Hepatocyte (in vitro differentiated cells): ENCODE results near the gene CBX1. TPM values are rescaled to one million over a fixed set of nuclear protein-coding genes. Genes with fewer than 3 reads are reported as not detected.

Experiments used
- DNase-seq: peaks from one replicate; pipeline ENCODE4 v3.0.0-alpha.2; 2016; ENCODE audit warnings: low spot score
- H2AFZ ChIP-seq: fragments of 200-600 bp; sonication (generic); 2 replicates; pipeline ENCODE4 v1.6.0; 2016; ENCODE audit warnings: antibody characterized with exemption, mild to moderate bottlenecking
- H3K27ac ChIP-seq: fragments of 200-600 bp; sonication (generic); 2 replicates; pipeline ENCODE4 v1.5.1; 2016; ENCODE audit warnings: mild to moderate bottlenecking
- H3K27me3 ChIP-seq: fragments of 200-600 bp; sonication (generic); 2 replicates; pipeline ENCODE4 v1.6.1; 2016
- H3K36me3 ChIP-seq: fragments of 200-600 bp; sonication (generic); replicated peaks from 2 replicates; pipeline ENCODE4 v1.5.1; 2016; ENCODE audit warnings: low read depth; ENCODE audit not compliant: insufficient read depth
- H3K4me1 ChIP-seq: fragments of 200-600 bp; sonication (generic); 2 replicates; pipeline ENCODE4 v1.5.1; 2016; ENCODE audit warnings: mild to moderate bottlenecking, moderate library complexity; ENCODE audit not compliant: insufficient read depth
- H3K4me2 ChIP-seq: fragments of 200-600 bp; sonication (generic); 2 replicates; pipeline ENCODE4 v1.6.0; 2016
- H3K4me3 ChIP-seq: fragments of 200-600 bp; sonication (generic); 2 replicates; pipeline ENCODE4 v1.5.1; 2016; ENCODE audit warnings: mild to moderate bottlenecking
- H3K79me2 ChIP-seq: fragments of 200-600 bp; sonication (generic); 2 replicates; pipeline ENCODE4 v1.6.0; 2017; ENCODE audit warnings: mild to moderate bottlenecking
- H3K9me2 ChIP-seq: fragments of 200-600 bp; sonication (generic); replicated peaks from 2 replicates; pipeline ENCODE4 v1.6.0; 2017; ENCODE audit warnings: mild to moderate bottlenecking; ENCODE audit not compliant: insufficient read depth
- H3K9me3 ChIP-seq: fragments of 200-600 bp; sonication (generic); 2 replicates; pipeline ENCODE4 v1.5.1; 2016; ENCODE audit warnings: low read depth, mild to moderate bottlenecking
- H4K20me1 ChIP-seq: fragments of 200-600 bp; sonication (generic); 2 replicates; pipeline ENCODE4 v1.6.0; 2016; ENCODE audit warnings: mild to moderate bottlenecking; ENCODE audit not compliant: insufficient read depth, poor library complexity, severe bottlenecking
- CTCF ChIP-seq: fragments of 200-600 bp; sonication (generic); IDR thresholded peaks from 2 replicates; pipeline ENCODE4 v1.5.1; 2016; ENCODE audit warnings: antibody characterized with exemption, mild to moderate bottlenecking; ENCODE audit not compliant: poor library complexity
- EZH2 ChIP-seq: fragments of 200-600 bp; sonication (generic); IDR thresholded peaks from 2 replicates; pipeline ENCODE4 v1.6.1; 2016; ENCODE audit warnings: antibody characterized with exemption, mild to moderate bottlenecking, borderline replicate concordance
- EZH2phosphoT487 ChIP-seq: fragments of 200-600 bp; sonication (generic); IDR thresholded peaks from one replicate; pipeline ENCODE4 v1.6.1; 2018; ENCODE audit warnings: antibody characterized with exemption, mild to moderate bottlenecking, low read depth, moderate library complexity; ENCODE audit not compliant: unreplicated experiment, severe bottlenecking
- WGBS: methylation state at CpG from one replicate; pipeline ENCODE4 v1.1.6; 2016; ENCODE audit warnings: low lambda C conversion rate; ENCODE audit errors: missing lambda C conversion rate; 5-methylcytosine and 5-hydroxymethylcytosine counted together
- polyA plus RNA-seq: library from polyadenylated mRNA; unstranded; fragments of >200 nt; fragmentation: Nextera tagmentation; extraction: Ambion mirVana; gene quantifications from 2 replicates; pipeline ENCODE4 v1.2.1, GENCODE V29; 2016
- total RNA-seq: library from RNA; depleted of rRNA; stranded (reverse); fragments of >200 nt; gene quantifications from 2 replicates; pipeline ENCODE4 v1.2.3, GENCODE V29; 2014

CBX1 gene
- total and polyA plus RNA-seq, 2 experiments from 2014 or later = 20.7 to 49.0 TPM

DNA sequence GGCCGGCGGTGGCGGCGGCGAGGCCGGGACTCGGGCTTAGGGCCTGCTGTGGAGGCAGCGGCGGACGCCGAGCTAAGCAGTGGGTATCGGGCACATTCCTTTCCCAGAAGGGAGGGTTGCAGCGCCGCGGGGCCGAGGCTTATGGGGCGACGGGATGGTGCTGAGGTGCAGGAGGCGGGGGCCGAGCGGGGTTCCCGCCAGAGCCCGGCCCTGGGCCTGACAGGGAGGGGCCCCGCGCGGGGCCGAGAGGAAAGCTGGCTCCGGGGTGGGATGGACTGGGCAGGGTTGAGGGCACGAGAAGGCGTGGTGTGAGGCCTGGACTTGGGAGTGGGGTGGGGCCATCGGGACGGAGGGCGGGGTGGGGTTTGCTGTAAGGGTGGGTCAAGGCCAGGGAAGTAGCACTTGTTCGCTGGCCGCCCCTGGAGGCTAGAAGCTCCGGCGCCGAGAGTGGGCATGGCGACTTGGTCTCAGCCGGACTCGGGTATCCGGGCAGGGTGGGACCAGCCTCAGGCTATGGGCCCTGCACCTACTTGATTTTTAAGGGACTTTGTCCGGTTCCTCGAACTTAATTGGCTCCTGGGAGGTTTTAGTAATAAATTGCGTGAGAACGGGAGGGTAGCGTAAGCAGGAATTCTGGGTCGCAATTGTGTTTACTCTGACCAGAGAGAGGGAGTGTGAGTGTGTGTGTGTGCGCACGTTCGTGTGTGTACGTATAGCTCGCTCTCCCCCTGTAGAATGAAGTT lies 52.7 kb downstream of the CBX1 start:
- H2AFZ ChIP-seq = peak overlapping the region; percentile 28
- 2% methylated on average over 29 of the region's 53 CpGs for WGBS

DNA sequence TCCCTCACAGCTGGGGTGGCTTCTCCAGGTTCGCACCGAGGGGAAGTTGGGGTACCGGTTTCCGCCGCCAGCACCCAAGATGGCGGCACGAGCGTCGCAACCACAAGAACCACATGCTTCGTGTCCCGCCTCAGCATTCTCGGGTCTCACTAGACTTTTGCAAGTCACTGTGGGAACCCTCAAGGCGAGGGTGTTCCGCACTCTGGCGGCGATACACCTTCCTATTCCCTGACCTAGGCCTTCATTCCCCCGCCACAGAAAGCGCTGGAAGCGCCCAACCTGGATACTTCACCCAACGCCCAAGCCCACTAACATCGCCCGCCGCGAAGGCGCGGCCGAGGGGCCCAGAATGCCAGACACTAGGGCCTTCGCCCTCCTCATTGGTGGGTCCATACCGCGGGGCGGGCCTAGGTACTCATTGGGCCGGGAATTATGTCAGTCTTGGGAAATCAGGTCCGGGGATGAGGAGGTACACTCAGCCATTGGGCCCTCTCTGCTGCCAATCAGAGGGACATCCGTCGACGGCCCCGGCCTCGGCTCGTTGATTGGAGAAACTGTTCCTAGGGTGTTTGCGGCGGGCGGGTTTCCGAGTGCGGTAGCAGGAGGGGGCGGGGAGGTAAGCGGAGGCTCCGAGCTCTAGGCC lies 53.4 kb downstream of the CBX1 start, which contains the start of gene NFE2L1:
Gene NFE2L1 (plus strand): TSS at position 619 of the 643 bp plus-strand sequence. CDS start 2,760 bp downstream, outside the sequence.
- 1% methylated on average over 44 of the region's 47 CpGs for WGBS
- TF ChIP-seq EZH2 (no peak), EZH2phosphoT487 (no peak)

More for the DNA sequence above, 52.7 kb downstream of the CBX1 start:
- peak; percentile 93 for DNase-seq
- peak overlapping the region; percentile 31 for H3K4me3 ChIP-seq
- H4K20me1 ChIP-seq = peaks cover 24% of the 10 kb centered on the region
- peaks cover 55% of the 10 kb centered on the region for H3K79me2 ChIP-seq
- peaks cover 51% of the 10 kb centered on the region for H3K4me1 ChIP-seq
- H3K9me3 ChIP-seq = no peaks in the 10 kb centered on the region
- H3K4me2 ChIP-seq = peak overlapping the region; percentile 89
- TF ChIP-seq EZH2phosphoT487 = no peak
- TF ChIP-seq CTCF = no peak
- TF ChIP-seq EZH2 = no peak
- H3K27ac ChIP-seq = peak overlapping the region; percentile 95
- no peaks in the 10 kb centered on the region for H3K27me3 ChIP-seq
- no peaks in the 10 kb centered on the region for H3K36me3 ChIP-seq
- no peaks in the 10 kb centered on the region for H3K9me2 ChIP-seq

GRCh38 chr17:48047113-48047740 lies 54.1 kb downstream of the CBX1 start:
- WGBS = 4% methylated on average over 26 of the region's 26 CpGs
- H3K4me1 ChIP-seq = peaks cover 38% of the 10 kb centered on the region
- no peaks in the 10 kb centered on the region for H3K9me3 ChIP-seq

More for the DNA sequence above, 53.4 kb downstream of the CBX1 start, which contains the start of gene NFE2L1:
- no peaks in the 10 kb centered on the region for H3K9me3 ChIP-seq
- peaks cover 17% of the 10 kb centered on the region for H4K20me1 ChIP-seq
- H3K36me3 ChIP-seq = no peaks in the 10 kb centered on the region
- H3K27me3 ChIP-seq = no peaks in the 10 kb centered on the region
- peaks cover 50% of the 10 kb centered on the region for H3K79me2 ChIP-seq
- peak within 1 kb of the TSS; percentile 82 for H2AFZ ChIP-seq
- H3K4me2 ChIP-seq = peak within 1 kb of the TSS; percentile 89
- DNase-seq = peak; percentile 100
- peaks cover 44% of the 10 kb centered on the region for H3K4me1 ChIP-seq
- H3K27ac ChIP-seq = peak within 1 kb of the TSS; percentile 96
- H3K9me2 ChIP-seq = no peaks in the 10 kb centered on the region
- peak within 1 kb of the TSS; percentile 82 for H3K4me3 ChIP-seq

More at GRCh38 chr17:48047113-48047740, 54.1 kb downstream of the CBX1 start:
- H3K9me2 ChIP-seq = no peaks in the 10 kb centered on the region
- TF ChIP-seq CTCF = no peak
- TF ChIP-seq EZH2phosphoT487 = no peak
- TF ChIP-seq EZH2 = no peak
- no peaks in the 10 kb centered on the region for H3K36me3 ChIP-seq
- H3K79me2 ChIP-seq = peaks cover 44% of the 10 kb centered on the region
- peak overlapping the region; percentile 96 for H3K27ac ChIP-seq
- H2AFZ ChIP-seq = peak overlapping the region; percentile 82
- peaks cover 12% of the 10 kb centered on the region for H4K20me1 ChIP-seq
- H3K4me3 ChIP-seq = peak overlapping the region; percentile 82
- DNase-seq = no peak
- H3K27me3 ChIP-seq = no peaks in the 10 kb centered on the region
- H3K4me2 ChIP-seq = peak overlapping the region; percentile 89
